Tibial nerve (tissue), 4 donors: ENCODE measurements around the gene MKI67.

Experiments used
- EP300 ChIP-seq, 2 donors: sonication (generic); formaldehyde crosslinking; IDR thresholded peaks; one replicate each; pipeline ENCODE4 v1.6.1; 2017; ENCODE audit warnings: antibody characterized with exemption in 2 of 2, mild to moderate bottlenecking in 1 of 2
- TF ChIP-seq, protein P1 (sequence below), 5 experiments: fragments of 200-600 bp in 3 of 5; fragments of 450-650 bp in 2 of 5; sonication (generic) in 3 of 5; IDR thresholded peaks; one replicate each; pipeline ENCODE4 v1.5.1; 2016 to 2019; ENCODE audit warnings: antibody characterized with exemption in 5 of 5, mild to moderate bottlenecking in 3 of 5, moderate library complexity in 2 of 5

- TF ChIP-seq, protein P1, sequence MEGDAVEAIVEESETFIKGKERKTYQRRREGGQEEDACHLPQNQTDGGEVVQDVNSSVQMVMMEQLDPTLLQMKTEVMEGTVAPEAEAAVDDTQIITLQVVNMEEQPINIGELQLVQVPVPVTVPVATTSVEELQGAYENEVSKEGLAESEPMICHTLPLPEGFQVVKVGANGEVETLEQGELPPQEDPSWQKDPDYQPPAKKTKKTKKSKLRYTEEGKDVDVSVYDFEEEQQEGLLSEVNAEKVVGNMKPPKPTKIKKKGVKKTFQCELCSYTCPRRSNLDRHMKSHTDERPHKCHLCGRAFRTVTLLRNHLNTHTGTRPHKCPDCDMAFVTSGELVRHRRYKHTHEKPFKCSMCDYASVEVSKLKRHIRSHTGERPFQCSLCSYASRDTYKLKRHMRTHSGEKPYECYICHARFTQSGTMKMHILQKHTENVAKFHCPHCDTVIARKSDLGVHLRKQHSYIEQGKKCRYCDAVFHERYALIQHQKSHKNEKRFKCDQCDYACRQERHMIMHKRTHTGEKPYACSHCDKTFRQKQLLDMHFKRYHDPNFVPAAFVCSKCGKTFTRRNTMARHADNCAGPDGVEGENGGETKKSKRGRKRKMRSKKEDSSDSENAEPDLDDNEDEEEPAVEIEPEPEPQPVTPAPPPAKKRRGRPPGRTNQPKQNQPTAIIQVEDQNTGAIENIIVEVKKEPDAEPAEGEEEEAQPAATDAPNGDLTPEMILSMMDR (IDR thresholded peaks at IDR 0.05), result no peak
- peak in 1 of 2 donors; percentile 72 for TF ChIP-seq EP300 (IDR thresholded peaks at IDR 0.05)
Measured at GRCh38 chr10:128050936-128051335, 75.3 kb downstream of the MKI67 start.
